Endothelial cell of umbilical vein (primary cell): Measurements from ENCODE around the gene CROCC. TPM values are rescaled to one million over a fixed set of nuclear protein-coding genes. Genes with fewer than 3 reads are reported as not detected.

Source experiments
- BruUV-seq: library from RNA; stranded (reverse); fragments of 400-500 nt; replicated peaks from 2 replicates; lab custom pipeline; 2021; lab: Mats Ljungman, UMichigan
- CTCF ChIA-PET: fragments of 300-600, 350-600 bp; sonication (Branson Sonifier 250); formaldehyde crosslinking; loops from one replicate; lab custom pipeline; 2021; ENCODE audit warnings: antibody characterized with exemption, inconsistent platforms; lab: Charles Lee
- POLR2A ChIA-PET: fragments of 300-600, 350-600 bp; sonication (Branson Sonifier 250); formaldehyde crosslinking; loops from one replicate; lab custom pipeline; 2021; ENCODE audit warnings: antibody characterized with exemption, inconsistent platforms; lab: Charles Lee
- DNase-seq: peaks from one replicate; pipeline ENCODE4 v3.0.0-alpha.2; 2011; ENCODE audit warnings: low read depth, low spot score
- FAIRE-seq: peaks from 2 replicates; lab custom pipeline; 2011; peaks lifted over from hg19 to GRCh38; lab: Jason Lieb, UNC
- H2AFZ ChIP-seq: 2 replicates; pipeline ENCODE4 v1.6.0; 2012; ENCODE audit warnings: low read depth, low read length, control low read depth, inconsistent platforms
- H3K27ac ChIP-seq: 2 replicates; pipeline ENCODE4 v1.5.1; 2011; ENCODE audit warnings: low read depth, mild to moderate bottlenecking, control low read depth, low read length, moderate library complexity; ENCODE audit not compliant: insufficient read depth
- H3K27me3 ChIP-seq, 2 experiments: 2 replicates each; pipeline versions ENCODE4 v1.6.0 to v1.6.1; 2011; ENCODE audit warnings: low read length in 2 of 2, mixed read lengths in 1 of 2; ENCODE audit not compliant: control insufficient read depth in 2 of 2, insufficient read depth in 2 of 2
- H3K36me3 ChIP-seq, 2 experiments: 2 replicates in 1 of 2; 3 replicates in 1 of 2; pipeline ENCODE4 v1.5.1; 2011; ENCODE audit warnings: low read length in 2 of 2, mild to moderate bottlenecking in 1 of 2, moderate library complexity in 1 of 2; ENCODE audit not compliant: control insufficient read depth in 2 of 2, insufficient read depth in 2 of 2; ENCODE audit errors: extremely low read depth in 1 of 2
- H3K4me1 ChIP-seq: 3 replicates; pipeline ENCODE4 v1.5.1; 2011; ENCODE audit warnings: mild to moderate bottlenecking, low read length; ENCODE audit not compliant: control insufficient read depth, insufficient read depth; ENCODE audit errors: extremely low read depth
- H3K4me2 ChIP-seq: 2 replicates; pipeline ENCODE4 v1.6.1; 2011; ENCODE audit warnings: low read length, control low read depth, mixed read lengths; ENCODE audit not compliant: insufficient read depth
- H3K4me3 ChIP-seq, 3 experiments: fragments of 200-600 bp in 1 of 3; sonication (generic), shearing (Covaris generic) in 1 of 3; replicated peaks in 1 of 3; 2 replicates each; pipeline ENCODE4 v1.5.1; 2011 to 2016; ENCODE audit warnings: control low read depth in 3 of 3, low read length in 3 of 3, mild to moderate bottlenecking in 2 of 3, inconsistent platforms in 1 of 3, low read depth in 1 of 3, moderate library complexity in 1 of 3; ENCODE audit not compliant: insufficient read depth in 1 of 3
- H3K79me2 ChIP-seq: 2 replicates; pipeline ENCODE4 v1.6.0; 2012; ENCODE audit warnings: low read length, inconsistent platforms; ENCODE audit not compliant: control insufficient read depth, insufficient read depth
- H3K9ac ChIP-seq: replicated peaks from 2 replicates; pipeline ENCODE3; 2011; ENCODE audit warnings: low read length, control low read depth; ENCODE audit not compliant: insufficient read depth; ENCODE audit errors: extremely low read depth
- H3K9me1 ChIP-seq: replicated peaks from 3 replicates; pipeline ENCODE4 v1.6.0; 2011; ENCODE audit warnings: mild to moderate bottlenecking, low read length; ENCODE audit not compliant: control insufficient read depth, insufficient read depth; ENCODE audit errors: extremely low read depth
- H3K9me3 ChIP-seq: replicated peaks from 2 replicates; pipeline ENCODE4 v1.5.1; 2012; ENCODE audit warnings: low read length, inconsistent platforms; ENCODE audit not compliant: control insufficient read depth, insufficient read depth
- H4K20me1 ChIP-seq: replicated peaks from 2 replicates; pipeline ENCODE3; 2011; ENCODE audit warnings: mild to moderate bottlenecking, low read length; ENCODE audit not compliant: control insufficient read depth, insufficient read depth; ENCODE audit errors: extremely low read depth
- EZH2 ChIP-seq: IDR thresholded peaks from 2 replicates; pipeline ENCODE4 v1.6.1; 2012; ENCODE audit warnings: borderline replicate concordance, low read depth, mild to moderate bottlenecking, moderate library complexity, low read length, inconsistent platforms; ENCODE audit not compliant: severe bottlenecking
- FOS ChIP-seq: IDR thresholded peaks from 2 replicates; pipeline ENCODE4 v1.6.1; 2011; ENCODE audit warnings: mild to moderate bottlenecking, low read length, moderate library complexity, borderline replicate concordance; ENCODE audit not compliant: insufficient read depth
- GATA2 ChIP-seq: IDR thresholded peaks from 2 replicates; pipeline ENCODE4 v1.7.0; 2011; ENCODE audit warnings: low read depth, mild to moderate bottlenecking, moderate library complexity, mixed read lengths, low read length; ENCODE audit not compliant: insufficient read length, insufficient read depth
- JUN ChIP-seq: IDR thresholded peaks from 2 replicates; pipeline ENCODE4 v1.6.1; 2011; ENCODE audit warnings: borderline replicate concordance, low read depth; ENCODE audit not compliant: insufficient read length, insufficient read depth
- MYC ChIP-seq: IDR thresholded peaks from one replicate; pipeline ENCODE4 v1.6.1; 2011; ENCODE audit warnings: mild to moderate bottlenecking, low read depth, low read length
- POLR2A ChIP-seq: IDR thresholded peaks from 2 replicates; pipeline ENCODE4 v1.6.1; 2012; ENCODE audit warnings: low read depth, mild to moderate bottlenecking, control low read depth, low read length
- POLR2AphosphoS5 ChIP-seq: IDR thresholded peaks from 2 replicates; pipeline ENCODE4 v1.6.1; 2012; ENCODE audit warnings: low read depth, mild to moderate bottlenecking, control low read depth, low read length, moderate library complexity; ENCODE audit not compliant: insufficient read depth
- dilution Hi-C: fragments of 300-500 bp; cut with MboI; formaldehyde crosslinking; loops from one replicate; pipeline ENCODE4 v1.15.0; 2019; ENCODE audit warnings: low sequenced_read_pairs; ENCODE audit not compliant: extremely low pct_ligation_motif_present
- intact Hi-C: fragments of 100-400 bp; cut with micrococcal nuclease; formaldehyde crosslinking; loops from one replicate; pipeline ENCODE4 v1.10.0; 2022
- polyA plus RNA-seq, 4 experiments: library from polyadenylated mRNA; depleted of rRNA in 3 of 4; stranded (reverse) in 3 of 4; unstranded in 1 of 4; fragments of >200 nt; gene quantifications; 2 replicates each; pipeline versions ENCODE4 v1.2.1 to v1.2.3, GENCODE V29; 2011 to 2012; ENCODE audit warnings: missing spikeins in 1 of 4
- small RNA-seq: library from RNA; depleted of rRNA; stranded (forward); fragments of <200 nt; gene quantifications from one replicate; pipeline ENCODE3, GENCODE V24; 2012; ENCODE audit warnings: low replicate concordance, low read depth; ENCODE audit not compliant: insufficient read depth, insufficient read length
- total RNA-seq: library from RNA; stranded (reverse); gene quantifications from 2 replicates; pipeline ENCODE4 v1.2.3, GENCODE V29; 2021
- TF ChIP-seq, protein P1 (sequence below): IDR thresholded peaks from 2 replicates; pipeline ENCODE4 v1.6.1; 2011; ENCODE audit not compliant: insufficient read depth, insufficient read length
- TF ChIP-seq, protein P2 (sequence below), 2 donors: IDR thresholded peaks; 1 replicate in 1 of 2; 2 replicates in 1 of 2; pipeline ENCODE4 v1.5.1; 2011; ENCODE audit warnings: low read length in 2 of 2, mild to moderate bottlenecking in 2 of 2, moderate library complexity in 2 of 2, control low read depth in 1 of 2, inconsistent platforms in 1 of 2, low read depth in 1 of 2; ENCODE audit not compliant: insufficient read depth in 1 of 2; ENCODE audit errors: extremely low read depth in 1 of 2

CROCC gene
- total and polyA plus RNA-seq, 2 donors (not counting 3 experiments of a cell fraction or from before 2014, with no cell fraction given), result 18.3 to 35.5 TPM

DNA sequence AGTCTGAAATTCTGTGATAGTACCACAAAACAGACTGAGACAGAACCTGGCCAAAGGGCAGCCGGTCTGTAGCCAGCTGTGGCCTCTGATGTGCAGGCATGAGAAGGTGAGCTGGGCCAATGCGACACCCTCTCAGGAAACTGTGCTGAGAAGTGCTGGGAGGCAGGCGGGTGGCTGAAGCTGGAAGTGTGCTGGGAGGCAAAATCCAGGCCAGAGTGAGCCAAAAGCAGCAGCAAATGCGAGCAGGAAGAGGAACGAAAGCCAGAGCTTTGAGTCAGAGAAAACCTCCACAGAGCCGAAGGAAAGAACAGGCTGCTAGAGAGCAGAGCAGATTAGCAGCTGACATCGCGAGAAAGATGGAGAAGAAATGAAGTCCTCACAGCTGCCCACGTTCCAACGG is 100.2 kb downstream of the CROCC start:
- DNase-seq (no peak), FAIRE-seq (no peak)
- H2AFZ ChIP-seq, result no peak overlapping the region
- H3K4me1 ChIP-seq, result no peaks in the 10 kb centered on the region
- intact Hi-C loops, result no loop called here
- H3K4me2 ChIP-seq, result no peak overlapping the region
- TF ChIP-seq POLR2AphosphoS5 (no peak), EZH2 (no peak), MYC (no peak), JUN (no peak), FOS (no peak), POLR2A (no peak), GATA2 (no peak)
- TF ChIP-seq, protein P1, sequence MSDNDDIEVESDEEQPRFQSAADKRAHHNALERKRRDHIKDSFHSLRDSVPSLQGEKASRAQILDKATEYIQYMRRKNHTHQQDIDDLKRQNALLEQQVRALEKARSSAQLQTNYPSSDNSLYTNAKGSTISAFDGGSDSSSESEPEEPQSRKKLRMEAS, result no peak
- TF ChIP-seq, protein P2, sequence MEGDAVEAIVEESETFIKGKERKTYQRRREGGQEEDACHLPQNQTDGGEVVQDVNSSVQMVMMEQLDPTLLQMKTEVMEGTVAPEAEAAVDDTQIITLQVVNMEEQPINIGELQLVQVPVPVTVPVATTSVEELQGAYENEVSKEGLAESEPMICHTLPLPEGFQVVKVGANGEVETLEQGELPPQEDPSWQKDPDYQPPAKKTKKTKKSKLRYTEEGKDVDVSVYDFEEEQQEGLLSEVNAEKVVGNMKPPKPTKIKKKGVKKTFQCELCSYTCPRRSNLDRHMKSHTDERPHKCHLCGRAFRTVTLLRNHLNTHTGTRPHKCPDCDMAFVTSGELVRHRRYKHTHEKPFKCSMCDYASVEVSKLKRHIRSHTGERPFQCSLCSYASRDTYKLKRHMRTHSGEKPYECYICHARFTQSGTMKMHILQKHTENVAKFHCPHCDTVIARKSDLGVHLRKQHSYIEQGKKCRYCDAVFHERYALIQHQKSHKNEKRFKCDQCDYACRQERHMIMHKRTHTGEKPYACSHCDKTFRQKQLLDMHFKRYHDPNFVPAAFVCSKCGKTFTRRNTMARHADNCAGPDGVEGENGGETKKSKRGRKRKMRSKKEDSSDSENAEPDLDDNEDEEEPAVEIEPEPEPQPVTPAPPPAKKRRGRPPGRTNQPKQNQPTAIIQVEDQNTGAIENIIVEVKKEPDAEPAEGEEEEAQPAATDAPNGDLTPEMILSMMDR (IDR thresholded peaks at IDR 0.05; ENCODE audit: extremely low read depth in 1 of 2, insufficient read depth in 1 of 2, low read depth in 1 of 2, low read length in 2 of 2), result no peak
- H3K9me3 ChIP-seq, result no peaks in the 10 kb centered on the region
- H4K20me1 ChIP-seq, result no peaks in the 10 kb centered on the region
- peaks cover 22 to 41% of the 10 kb centered on the region in 2 experiments for H3K36me3 ChIP-seq
- ChIA-PET POLR2A (interaction anchor here (0.6 kb wide), 1 partner anchor 7 kb away, joined by 3 read pairs; no protein-coding TSS in a partner anchor), CTCF (interaction anchor here (0.9 to 1.4 kb wide), 2 partner anchors 11 to 70 kb away, joined by 3 read pairs; no protein-coding TSS in a partner anchor)
- H3K27ac ChIP-seq, result no peak overlapping the region
- no peak overlapping the region for H3K4me3 ChIP-seq
- no peak overlapping the region for H3K9ac ChIP-seq
- no TSS peak for BruUV-seq
- no peaks in the 10 kb centered on the region for H3K79me2 ChIP-seq
- H3K9me1 ChIP-seq, result no peaks in the 10 kb centered on the region
- H3K27me3 ChIP-seq, result no peaks in the 10 kb centered on the region
- dilution Hi-C loops, result no loop called here

Small RNA genes within 50 kb of the gene (small RNA-seq; reads per million reads assigned to genes)
- gene RNU1-2 (not detected), gene RNU1-5P (not detected)

Other genes with a start within 250 kb of the CROCC start
- 1,319 and 2,019 TPM in 2 replicates for gene RNU1-4, start 181.4 kb upstream of the CROCC start, total RNA-seq
- under 0.01 and 206 TPM in 2 replicates for gene RNU1-4, start 181.4 kb upstream of the CROCC start, polyA plus RNA-seq
- 1,319 and 2,019 TPM in 2 replicates for gene RNU1-2, start 26.0 kb upstream of the CROCC start, total RNA-seq
- under 0.01 and 206 TPM in 2 replicates for gene RNU1-2, start 26.0 kb upstream of the CROCC start, polyA plus RNA-seq
- gene MFAP2, start 58.7 kb downstream of the CROCC start, total RNA-seq, result 37.9 and 43.0 TPM in 2 replicates
- 138 and 183 TPM in 2 replicates for gene MFAP2, start 58.7 kb downstream of the CROCC start, polyA plus RNA-seq
- 44.9 and 52.3 TPM in 2 replicates for gene ATP13A2, start 90.0 kb downstream of the CROCC start, total RNA-seq
- 60.6 and 76.2 TPM in 2 replicates for gene ATP13A2, start 90.0 kb downstream of the CROCC start, polyA plus RNA-seq
- gene SDHB, start 132.1 kb downstream of the CROCC start, total RNA-seq, result 90.3 and 96.2 TPM in 2 replicates
- gene SDHB, start 132.1 kb downstream of the CROCC start, polyA plus RNA-seq, result 86.8 and 98.1 TPM in 2 replicates
- not detected in 2 replicates for gene PADI2, start 197.5 kb downstream of the CROCC start, total RNA-seq
- gene PADI2, start 197.5 kb downstream of the CROCC start, polyA plus RNA-seq, result not detected in 2 replicates